ENCODE results near the gene XPO6. TPM values are rescaled to one million over a fixed set of nuclear protein-coding genes. Genes with fewer than 3 reads are reported as not detected.

The XPO6 gene
- polyA plus RNA-seq, 1 donor from 2014 or later, result 104 TPM

GRCh38 chr16:28098171-28098958 lies 113.4 kb downstream of the XPO6 start:
- no peak overlapping the region for H3K27ac ChIP-seq (ENCODE audit: low read length)
- TF ChIP-seq MXI1 (conservative IDR thresholded peaks at IDR 0.05; ENCODE audit: poor library complexity, severe bottlenecking), result no peak
- TF ChIP-seq, protein P1, sequence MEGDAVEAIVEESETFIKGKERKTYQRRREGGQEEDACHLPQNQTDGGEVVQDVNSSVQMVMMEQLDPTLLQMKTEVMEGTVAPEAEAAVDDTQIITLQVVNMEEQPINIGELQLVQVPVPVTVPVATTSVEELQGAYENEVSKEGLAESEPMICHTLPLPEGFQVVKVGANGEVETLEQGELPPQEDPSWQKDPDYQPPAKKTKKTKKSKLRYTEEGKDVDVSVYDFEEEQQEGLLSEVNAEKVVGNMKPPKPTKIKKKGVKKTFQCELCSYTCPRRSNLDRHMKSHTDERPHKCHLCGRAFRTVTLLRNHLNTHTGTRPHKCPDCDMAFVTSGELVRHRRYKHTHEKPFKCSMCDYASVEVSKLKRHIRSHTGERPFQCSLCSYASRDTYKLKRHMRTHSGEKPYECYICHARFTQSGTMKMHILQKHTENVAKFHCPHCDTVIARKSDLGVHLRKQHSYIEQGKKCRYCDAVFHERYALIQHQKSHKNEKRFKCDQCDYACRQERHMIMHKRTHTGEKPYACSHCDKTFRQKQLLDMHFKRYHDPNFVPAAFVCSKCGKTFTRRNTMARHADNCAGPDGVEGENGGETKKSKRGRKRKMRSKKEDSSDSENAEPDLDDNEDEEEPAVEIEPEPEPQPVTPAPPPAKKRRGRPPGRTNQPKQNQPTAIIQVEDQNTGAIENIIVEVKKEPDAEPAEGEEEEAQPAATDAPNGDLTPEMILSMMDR (IDR thresholded peaks at IDR 0.05; ENCODE audit: poor library complexity, severe bottlenecking), result no peak
- no peak for TF ChIP-seq RAD21 (conservative IDR thresholded peaks at IDR 0.05)
- no peak for TF ChIP-seq TAF1 (IDR thresholded peaks at IDR 0.05; ENCODE audit: low read depth)
- no peak for TF ChIP-seq SMC3 (conservative IDR thresholded peaks at IDR 0.05; ENCODE audit: poor library complexity)
- no peak for TF ChIP-seq REST (IDR thresholded peaks at IDR 0.05; ENCODE audit: borderline replicate concordance)
- TF ChIP-seq EZH2 (IDR thresholded peaks at IDR 0.05; ENCODE audit: borderline replicate concordance, insufficient read depth, low read length, poor library complexity, severe bottlenecking), result no peak
- no peak for TF ChIP-seq EP300 (conservative IDR thresholded peaks at IDR 0.05; ENCODE audit: poor library complexity, severe bottlenecking)
- no peak for TF ChIP-seq POLR2AphosphoS5 (IDR thresholded peaks at IDR 0.05)
- H3K27me3 ChIP-seq (ENCODE audit: insufficient read depth, low read depth, low read length), result no peaks in the 10 kb centered on the region
- H3K9me3 ChIP-seq (ENCODE audit: low read length), result no peaks in the 10 kb centered on the region
- no peak overlapping the region for H3K4me3 ChIP-seq (ENCODE audit: low read length)
- H3K4me2 ChIP-seq (ENCODE audit: low read length), result no peak overlapping the region
- no peaks in the 10 kb centered on the region for H3F3A ChIP-seq (ENCODE audit: insufficient read depth, low read length, poor library complexity, severe bottlenecking)
- H3K36me3 ChIP-seq (ENCODE audit: insufficient read depth, low read length), result peaks cover 3% of the 10 kb centered on the region
- no peak overlapping the region for H2AFZ ChIP-seq (ENCODE audit: low read depth, low read length)
- no peaks in the 10 kb centered on the region for H4K20me1 ChIP-seq (ENCODE audit: insufficient read depth)
- no peak overlapping the region for H3K9ac ChIP-seq (ENCODE audit: low read length)
- no peaks in the 10 kb centered on the region for H3K9me2 ChIP-seq (ENCODE audit: insufficient read depth, low read length)
- no peaks in the 10 kb centered on the region for H3K79me2 ChIP-seq (replicated peaks; ENCODE audit: insufficient read depth, low read length)

- H3K27ac ChIP-seq (ENCODE audit: low read length), result no peak overlapping the region
Measured at GRCh38 chr16:28096983-28097899, 114.5 kb downstream of the XPO6 start.

More at GRCh38 chr16:28096983-28097899, 114.5 kb downstream of the XPO6 start:
- H3K4me2 ChIP-seq (ENCODE audit: low read length), result no peak overlapping the region
- TF ChIP-seq REST (IDR thresholded peaks at IDR 0.05; ENCODE audit: borderline replicate concordance), result no peak
- no peak for TF ChIP-seq MXI1 (conservative IDR thresholded peaks at IDR 0.05; ENCODE audit: poor library complexity, severe bottlenecking)
- TF ChIP-seq EZH2 (IDR thresholded peaks at IDR 0.05; ENCODE audit: borderline replicate concordance, insufficient read depth, low read length, poor library complexity, severe bottlenecking), result no peak
- no peak for TF ChIP-seq RAD21 (conservative IDR thresholded peaks at IDR 0.05)
- TF ChIP-seq, protein P1 (IDR thresholded peaks at IDR 0.05; ENCODE audit: poor library complexity, severe bottlenecking), result no peak
- no peak for TF ChIP-seq SMC3 (conservative IDR thresholded peaks at IDR 0.05; ENCODE audit: poor library complexity)
- no peak for TF ChIP-seq POLR2AphosphoS5 (IDR thresholded peaks at IDR 0.05)
- H3K27me3 ChIP-seq (ENCODE audit: insufficient read depth, low read depth, low read length), result no peaks in the 10 kb centered on the region
- no peaks in the 10 kb centered on the region for H3K79me2 ChIP-seq (replicated peaks; ENCODE audit: insufficient read depth, low read length)
- no peak overlapping the region for H2AFZ ChIP-seq (ENCODE audit: low read depth, low read length)
- H4K20me1 ChIP-seq (ENCODE audit: insufficient read depth), result no peaks in the 10 kb centered on the region
- no peaks in the 10 kb centered on the region for H3F3A ChIP-seq (ENCODE audit: insufficient read depth, low read length, poor library complexity, severe bottlenecking)
- H3K36me3 ChIP-seq (ENCODE audit: insufficient read depth, low read length), result peaks cover 3% of the 10 kb centered on the region
- H3K9ac ChIP-seq (ENCODE audit: low read length), result no peak overlapping the region
- no peak overlapping the region for H3K4me3 ChIP-seq (ENCODE audit: low read length)
- no peaks in the 10 kb centered on the region for H3K9me3 ChIP-seq (ENCODE audit: low read length)
- H3K9me2 ChIP-seq (ENCODE audit: insufficient read depth, low read length), result no peaks in the 10 kb centered on the region
